ENCODE measurements around the gene COQ10B.

Gene COQ10B

DNA sequence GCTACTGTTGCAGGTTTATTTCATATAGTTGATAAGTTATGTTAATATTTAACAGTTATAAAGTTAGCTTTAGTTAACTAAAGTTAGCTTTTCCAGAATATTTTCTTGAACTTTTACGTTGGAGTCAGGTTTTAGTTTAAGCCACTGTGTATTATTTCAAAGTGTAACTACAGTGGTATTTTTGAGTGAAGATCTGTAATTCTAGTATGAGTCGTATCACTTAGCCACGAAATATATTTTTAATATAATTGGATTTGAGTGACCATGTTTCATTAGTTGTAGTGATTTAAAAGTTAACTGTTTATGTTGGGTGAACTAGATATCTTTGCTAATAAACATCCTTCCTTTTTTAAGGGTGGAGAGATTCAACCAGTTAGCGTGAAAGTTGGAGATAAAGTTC, 49.3 kb downstream of the COQ10B start:
- DNase-seq = no peak

DNA sequence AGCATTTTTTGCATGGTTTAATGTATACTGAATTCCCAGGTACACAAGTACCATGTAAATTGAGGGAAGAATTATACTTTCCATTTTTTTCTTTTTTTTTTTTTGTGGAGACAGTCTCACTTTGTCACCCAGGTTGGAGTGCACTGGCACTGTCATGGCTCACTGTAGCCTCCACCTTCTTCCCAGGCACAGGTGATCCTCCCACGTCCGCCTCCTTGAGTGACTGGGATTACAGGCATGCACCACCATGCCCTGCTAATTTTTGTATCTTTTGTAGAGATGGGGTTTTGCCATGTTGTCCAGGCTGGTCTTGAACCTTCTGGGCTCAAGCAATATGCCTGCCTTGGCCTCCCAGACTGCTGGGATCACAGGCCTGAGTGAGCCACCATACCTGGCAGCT, 50.6 kb downstream of the COQ10B start:
- no peak for DNase-seq

DNA sequence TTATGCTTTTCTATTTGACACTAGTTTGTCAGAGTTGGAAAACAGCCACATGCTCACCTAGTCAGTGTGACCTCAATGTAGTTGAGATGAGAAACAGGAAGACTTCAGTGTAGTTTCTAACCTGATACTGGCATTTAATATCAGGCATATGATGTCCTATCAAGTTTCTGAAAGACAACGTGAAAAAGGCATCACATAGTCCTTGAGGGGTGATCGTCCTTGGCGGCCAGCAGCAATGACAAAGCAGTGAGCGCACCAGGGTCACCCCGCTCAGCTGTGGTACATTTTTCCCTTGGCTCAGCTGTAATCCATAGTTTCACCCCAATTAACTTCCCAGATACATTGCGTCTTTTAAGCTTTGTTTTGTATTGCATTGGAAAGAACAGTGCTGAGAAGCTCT, 51.2 kb downstream of the COQ10B start:
- no peak for DNase-seq

DNA sequence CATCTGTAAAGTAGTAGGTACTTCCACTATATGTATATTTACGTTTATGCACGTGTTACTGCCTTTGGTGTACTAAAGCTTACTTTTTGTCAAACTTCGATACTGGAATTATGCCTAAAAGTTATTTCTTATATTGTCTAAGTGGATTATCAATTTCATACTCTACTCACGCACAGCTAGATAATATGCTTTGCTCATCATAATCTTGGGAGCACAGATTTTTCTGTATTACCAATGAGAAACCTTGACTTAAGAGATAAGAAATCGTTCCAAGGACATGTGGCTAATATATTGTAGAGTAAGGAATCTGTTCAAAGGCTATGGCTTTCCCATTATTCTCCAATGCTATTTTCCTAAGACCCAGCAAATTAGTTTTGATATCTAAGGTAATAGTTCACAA, 53.3 kb downstream of the COQ10B start:
- no peak for DNase-seq

DNA sequence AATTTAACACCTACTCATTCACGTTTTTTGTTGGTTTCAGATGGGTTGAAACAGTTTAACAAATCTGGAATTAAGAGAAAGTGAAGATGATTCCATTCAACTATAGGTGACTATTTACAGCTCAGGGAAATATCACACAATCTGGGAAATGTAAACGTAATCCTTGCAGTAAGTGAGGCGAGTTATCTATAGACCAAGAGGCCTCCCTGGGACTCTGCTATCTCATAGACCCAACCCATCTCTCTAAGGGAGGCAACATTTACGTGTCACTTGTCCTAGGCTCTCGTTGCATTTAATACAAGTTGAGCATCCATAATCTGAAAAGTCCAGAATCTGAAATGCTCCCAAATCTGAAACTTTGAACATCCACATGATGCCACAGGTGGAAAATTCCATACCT, 60.6 kb downstream of the COQ10B start:
- no peak for DNase-seq

DNA sequence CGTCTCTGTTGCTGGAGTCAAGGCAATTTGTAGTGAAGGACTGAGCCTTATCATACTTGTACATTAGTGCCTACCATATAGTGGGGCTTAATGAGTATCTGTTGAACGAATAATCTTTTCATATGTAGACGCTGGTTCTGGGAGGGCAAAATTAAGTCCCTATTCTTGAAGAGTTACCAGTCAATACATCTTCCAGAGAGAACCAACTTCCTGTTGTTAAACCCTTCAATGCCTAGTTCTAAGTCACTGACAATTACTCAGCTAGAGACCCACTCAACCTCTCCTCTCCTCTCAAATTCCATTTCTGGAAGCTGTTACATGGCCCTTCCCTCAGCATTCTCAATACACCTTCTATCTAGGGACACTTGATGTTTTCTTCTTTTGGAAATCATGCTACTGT, 61.4 kb downstream of the COQ10B start:
- DNase-seq = peak; percentile 26

DNA sequence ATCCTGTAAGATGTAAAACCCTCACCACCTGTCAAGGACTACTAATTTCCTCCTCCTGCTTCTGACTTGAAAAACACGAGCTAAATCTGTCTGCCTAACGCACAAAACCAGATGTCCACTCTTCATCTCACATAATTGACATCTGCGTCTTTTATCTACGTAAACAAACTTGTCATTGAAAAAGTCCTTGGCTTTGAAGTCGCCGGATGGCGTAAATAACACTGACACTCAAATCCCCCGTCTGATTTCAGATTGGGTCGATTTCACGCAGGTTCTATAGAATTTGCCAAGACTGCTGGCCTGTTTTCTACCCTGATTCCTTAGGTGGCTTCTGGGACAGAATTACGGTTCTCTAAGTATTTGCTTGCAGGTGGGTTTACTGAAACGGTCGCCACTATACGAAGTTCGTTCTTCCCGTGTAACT, 62.0 kb downstream of the COQ10B start:
- DNase-seq = peak; percentile 78

DNA sequence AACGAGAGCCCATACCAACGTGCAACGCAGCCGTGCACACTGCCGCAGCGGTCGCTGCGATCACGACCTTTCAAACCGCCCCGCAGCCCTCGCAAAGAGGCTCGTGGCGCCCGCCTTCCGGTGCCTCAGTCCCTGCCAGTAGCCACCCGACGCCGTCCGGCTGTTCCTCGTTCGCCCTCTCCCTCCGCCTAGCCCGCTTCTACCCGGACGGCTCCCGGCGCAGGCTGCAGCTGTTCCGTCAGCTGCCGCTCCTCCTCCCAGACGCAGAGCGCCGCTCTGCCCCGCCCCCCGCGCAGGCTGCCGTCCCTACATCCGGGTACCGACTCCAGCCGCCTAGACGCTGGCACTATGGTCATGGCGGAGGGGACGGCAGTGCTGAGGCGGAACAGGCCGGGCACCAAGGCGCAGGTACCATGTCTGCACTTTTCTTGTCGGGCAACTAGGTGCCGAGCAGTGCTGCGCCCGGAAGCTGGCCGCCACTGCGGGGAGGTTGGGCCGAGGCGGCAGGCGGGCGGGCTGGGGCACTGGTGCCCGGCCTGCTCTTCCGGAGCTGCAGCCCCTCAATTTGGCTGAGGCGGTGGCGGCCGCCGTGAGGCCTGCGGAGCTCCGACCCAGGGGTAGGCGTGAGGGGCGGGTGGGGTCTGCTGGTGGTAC, 62.5 kb downstream of the COQ10B start, which contains the start of gene MOB4:
TSS of gene MOB4 (plus strand) at position 328 of the 654 bp plus-strand sequence. CDS start at position 349, 21 bp downstream.
- DNase-seq = peak; percentile 89

DNA sequence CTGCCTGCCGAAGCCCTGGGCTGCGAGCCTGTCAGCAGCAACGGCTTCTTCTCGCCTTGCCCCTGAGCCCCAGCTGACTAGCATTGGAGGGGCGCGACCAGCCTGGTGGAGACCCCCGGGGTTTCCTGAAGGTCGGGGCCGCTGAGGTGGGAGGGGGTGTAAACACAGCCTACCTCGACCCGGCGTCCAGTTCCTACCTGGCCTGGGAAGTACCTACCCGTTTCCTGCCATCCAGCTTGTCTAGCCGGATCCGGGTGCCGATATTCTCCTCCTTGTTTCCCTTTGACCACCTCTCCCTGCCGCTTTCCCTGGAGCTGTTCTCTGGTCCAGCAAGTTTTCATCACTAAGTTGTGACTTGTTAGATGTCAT, 63.0 kb downstream of the COQ10B start:
- peak; percentile 27 for DNase-seq

DNA sequence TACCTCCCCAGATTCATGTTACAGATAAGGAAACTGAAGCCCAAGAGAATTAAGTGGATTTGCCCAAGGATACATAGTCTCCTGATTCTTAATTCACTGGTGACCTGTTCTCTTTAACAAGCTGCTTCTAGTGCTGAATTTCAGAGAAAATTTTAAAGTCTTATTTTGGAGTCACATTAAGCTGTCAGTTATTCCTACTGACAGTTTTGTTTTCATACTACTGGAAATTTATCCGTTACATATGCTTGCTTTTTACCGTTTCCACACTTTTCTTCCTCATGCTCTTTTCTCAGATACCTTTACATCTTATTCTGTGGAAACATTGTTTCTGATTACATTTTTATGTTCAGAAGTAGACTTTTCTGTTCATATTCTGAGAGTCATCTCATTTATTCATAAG, 63.8 kb downstream of the COQ10B start:
- no peak for DNase-seq

All from NCI-H510A treated with DMSO at 0.1 percent for 48 hours (cell line).